ENCODE data around the gene CHKB. TPM values are rescaled to one million over a fixed set of nuclear protein-coding genes. Genes with fewer than 3 reads are reported as not detected.

Gene CHKB
- total RNA-seq (2021; fragmentation: NEBNext Ultra II Directional; extraction: Animal tissue kit (Norgen Biotek cat#: 25700)), result 42.2 and 51.8 TPM in 2 replicates
- 27.9 and 28.4 TPM in 2 replicates for polyA plus RNA-seq (2011; rRNA removed)
- polyA plus RNA-seq (2011; cell fraction: cytosol; rRNA removed), result 45.6 TPM
- polyA plus RNA-seq (2011; cell fraction: nucleus; rRNA removed), result 170 TPM
- 46.9 to 53.6 TPM (median 51.5 TPM) in 4 replicates for polyA plus RNA-seq (2012, experiment 1 of 2)
- 38.3 TPM for polyA plus RNA-seq (2012, experiment 2 of 2)
- polyA plus RNA-seq (2013, experiment 1 of 2), result 42.5 TPM
- polyA plus RNA-seq (2013, experiment 2 of 2), result 37.9 TPM
- polyA minus RNA-seq (2011; rRNA and poly(A)+ RNA removed), result 18.4 and 19.3 TPM in 2 replicates
- polyA minus RNA-seq (2011; cell fraction: cytosol; rRNA and poly(A)+ RNA removed), result 15.9 TPM
- polyA minus RNA-seq (2011; cell fraction: nucleus; rRNA and poly(A)+ RNA removed), result 35.6 TPM
- long read RNA-seq, experiment 1, partial matches to known transcripts, result 1 of 5 reads
- long read RNA-seq, experiment 1, other reads (novel, unspliced or antisense), result 0 of 5 reads
- long read RNA-seq, experiment 2, partial matches to known transcripts, result 2 of 6 reads
- long read RNA-seq, experiment 2, other reads (novel, unspliced or antisense), result 3 of 6 reads

DNA sequence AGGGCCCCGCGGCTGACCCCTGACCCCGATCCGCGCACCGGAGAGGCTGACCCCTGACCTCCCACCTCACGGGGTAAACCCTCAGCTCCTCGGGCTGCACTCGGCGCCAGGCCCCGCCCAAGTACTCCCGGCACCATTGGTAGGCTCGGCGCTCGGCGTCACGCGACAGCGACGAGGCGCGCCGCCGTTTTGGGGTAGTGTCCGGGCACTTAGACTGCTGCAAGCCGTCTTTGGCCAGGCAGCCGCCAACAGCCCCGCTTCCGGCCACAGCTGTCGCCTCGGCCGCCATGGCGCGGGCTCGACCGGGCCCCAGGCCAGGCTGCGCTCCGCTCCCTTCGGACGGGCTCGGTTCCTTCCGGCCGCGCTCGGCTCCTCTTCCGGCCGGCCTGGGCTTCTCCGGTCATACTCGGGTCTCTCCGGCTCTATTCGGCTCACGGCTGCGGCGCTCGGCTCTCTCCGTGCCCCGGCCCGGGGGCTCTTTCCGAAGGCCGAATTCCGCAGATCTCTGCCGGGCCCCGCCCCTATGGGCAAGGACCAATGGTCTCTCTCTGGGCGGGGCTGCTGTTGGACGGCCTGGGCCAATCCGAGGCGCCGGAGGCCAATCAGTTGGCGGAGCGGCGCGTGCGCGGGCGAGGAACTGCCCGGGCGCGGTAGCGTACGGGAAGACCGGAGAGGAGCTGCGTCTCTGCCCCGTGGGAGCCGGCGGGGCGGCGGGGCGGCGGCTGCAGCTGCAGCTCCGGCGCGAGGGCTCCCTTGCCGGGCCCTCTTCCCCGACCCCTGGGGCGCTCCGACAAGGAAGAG, at the start of gene CHKB:
CHKB (minus strand) TSS at position 357 of the 801 bp plus-strand sequence; CDS start at position 289, 68 bp downstream.
- 1% methylated on average over 57 of the region's 96 CpGs; no CpG with 5 or more reads in 1 of the 2 experiments for WGBS, 2 experiments (ENCODE audit: extremely low coverage in 1 of 2, insufficient coverage in 1 of 2, insufficient read length in 1 of 2, insufficient replicate concordance in 2 of 2, low coverage in 1 of 2, low lambda C conversion rate in 2 of 2, missing lambda C conversion rate in 1 of 2)
- POLR2A ChIA-PET (ENCODE audit: partially characterized antibody), result interaction anchor here (0.6 to 2.6 kb wide), 8 partner anchors 9 to 68 kb away, joined by 3 to 15 read pairs (median 4); partner anchors contain the start of genes ARSA and SYCE3
- TF ChIP-seq, protein P1, sequence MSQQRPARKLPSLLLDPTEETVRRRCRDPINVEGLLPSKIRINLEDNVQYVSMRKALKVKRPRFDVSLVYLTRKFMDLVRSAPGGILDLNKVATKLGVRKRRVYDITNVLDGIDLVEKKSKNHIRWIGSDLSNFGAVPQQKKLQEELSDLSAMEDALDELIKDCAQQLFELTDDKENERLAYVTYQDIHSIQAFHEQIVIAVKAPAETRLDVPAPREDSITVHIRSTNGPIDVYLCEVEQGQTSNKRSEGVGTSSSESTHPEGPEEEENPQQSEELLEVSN (IDR thresholded peaks at IDR 0.05), result peak; percentile 20; the same call in 1 of the 2 replicates
- no peak for TF ChIP-seq HDAC6 (IDR thresholded peaks at IDR 0.05; ENCODE audit: low read depth, low read length)
- no peak for TF ChIP-seq BCL11A (IDR thresholded peaks at IDR 0.05; ENCODE audit: low read depth in 2 of 2, low read length in 2 of 2)
- no peak for TF ChIP-seq CBX8 (IDR thresholded peaks at IDR 0.05; ENCODE audit: borderline replicate concordance, low read depth, low read length)
- no peak for TF ChIP-seq TEAD4 (IDR thresholded peaks at IDR 0.05; ENCODE audit: low read depth, low read length)
- TF ChIP-seq FOSL1 (IDR thresholded peaks at IDR 0.05; ENCODE audit: insufficient read depth, low read depth, low read length), result no peak

More for the DNA sequence above, at the start of gene CHKB:
- Histone ChIP-seq H3K14ac (ENCODE audit: insufficient read length) (no peak within 1 kb of the TSS), H3K9ac (replicated peaks in 1 of 4; ENCODE audit: extremely low read depth in 1 of 4, low read depth in 3 of 4, low read length in 3 of 4) (peak within 1 kb of the TSS; percentile 74 to 85 (median 77)), H3K27ac (ENCODE audit: low read depth, low read length) (peak within 1 kb of the TSS; percentile 86), H3K9me3 (ENCODE audit: insufficient read depth in 2 of 2, low read depth in 1 of 2, low read length in 1 of 2) (no peaks in the 10 kb centered on the region), H3K79me1 (ENCODE audit: low read depth, low read length) (peaks cover 7% of the 10 kb centered on the region; the same call in 1 of the 2 replicates), H4K91ac (replicated peaks; ENCODE audit: insufficient read length, low read length) (peak within 1 kb of the TSS; percentile 92), H3K79me2 (ENCODE audit: control insufficient read depth in 1 of 2, insufficient read depth in 2 of 2, low read length in 2 of 2) (peaks cover 0 to 7% of the 10 kb centered on the region in 2 experiments; a peak in 1 of 4 replicates), H3K56ac (replicated peaks; ENCODE audit: insufficient read length, low read depth, low read length) (peak within 1 kb of the TSS; percentile 87), H4K8ac (ENCODE audit: extremely low read depth, insufficient read depth, low read length) (peak within 1 kb of the TSS; percentile 98), H4K5ac (ENCODE audit: insufficient read length, low read depth, low read length) (peak within 1 kb of the TSS; percentile 84), H3K4me3 (ENCODE audit: extremely low read depth in 1 of 4, insufficient read depth in 2 of 4, low read depth in 3 of 4, low read length in 4 of 4) (peak within 1 kb of the TSS; percentile 72 to 91 (median 80)), H3K4ac (replicated peaks; ENCODE audit: insufficient read length, low read depth, low read length) (peak within 1 kb of the TSS; percentile 12), H4K20me1 (replicated peaks in 1 of 2; ENCODE audit: control insufficient read depth in 1 of 2, insufficient read depth in 2 of 2, low read length in 2 of 2) (peaks cover 0 to 3% of the 10 kb centered on the region in 2 experiments), H3K4me2 (ENCODE audit: insufficient read depth in 1 of 2, low read depth in 2 of 2, low read length in 2 of 2) (peak within 1 kb of the TSS; percentile 95 to 96), H2AK5ac (ENCODE audit: low read depth, low read length) (no peak within 1 kb of the TSS), H3K23me2 (ENCODE audit: low read depth, low read length) (peaks cover 10% of the 10 kb centered on the region; the same call in 1 of the 2 replicates), H3K27me3 (replicated peaks in 1 of 4; ENCODE audit: control insufficient read depth in 3 of 4, extremely low read depth in 1 of 4, insufficient read depth in 3 of 4, low read length in 3 of 4) (no peaks in the 10 kb centered on the region), H2AFZ (ENCODE audit: low read length) (peak within 1 kb of the TSS; percentile 54; the same call in 1 of the 2 replicates), H3K4me1 (replicated peaks in 1 of 4; ENCODE audit: control insufficient read depth in 3 of 4, insufficient read depth in 4 of 4, low read length in 3 of 4) (peaks cover 4 to 15% (median 7%) of the 10 kb centered on the region in 4 experiments), H2BK5ac (ENCODE audit: low read depth, low read length) (peak within 1 kb of the TSS; percentile 94; the same call in 1 of the 2 replicates), H3K23ac (ENCODE audit: insufficient read length) (no peak within 1 kb of the TSS), H2BK20ac (ENCODE audit: low read length) (no peak within 1 kb of the TSS), H2BK15ac (ENCODE audit: low read length) (peak within 1 kb of the TSS; percentile 81; the same call in 1 of the 2 replicates), H3K36me3 (ENCODE audit: control insufficient read depth in 2 of 4, insufficient read depth in 4 of 4, low read length in 3 of 4) (peaks cover 0 to 9% (median 4%) of the 10 kb centered on the region in 4 experiments; a peak in 5 of 8 replicates), H2BK120ac (replicated peaks; ENCODE audit: low read depth, low read length) (no peak within 1 kb of the TSS), H2BK12ac (ENCODE audit: low read depth, low read length) (no peak within 1 kb of the TSS), H3K18ac (ENCODE audit: extremely low read depth, low read length) (peak within 1 kb of the TSS; percentile 90)
- CTCF ChIA-PET (ENCODE audit: partially characterized antibody), result interaction anchor here (1.6 kb wide), 1 partner anchor 45 kb away, joined by 5 read pairs; no protein-coding TSS in a partner anchor
- no peak for FAIRE-seq
- DNase-seq (ENCODE audit: low read depth in 1 of 2, low spot score in 2 of 2), result peak; percentile 88 to 98
